HG02840 (cell line): Measurements from ENCODE around the gene SHROOM1.
A peak's percentile ranks its signal among the peaks of the same experiment; 100 is the strongest.

ENCODE experiments used
- ATAC-seq: cut with Tn5 transposase; IDR thresholded peaks from one replicate; pipeline ENCODE4 v1.9.1; 2021; ENCODE audit warnings: mild to moderate bottlenecking, moderate library complexity, moderate number of reproducible peaks; ENCODE audit not compliant: unreplicated experiment, low FRiP score

Gene SHROOM1

GRCh38 chr5:132782101-132782500 lies 48.3 kb downstream of the SHROOM1 start:
- ATAC-seq: no peak

GRCh38 chr5:132781029-132781428 lies 49.4 kb downstream of the SHROOM1 start:
- no peak for ATAC-seq

GRCh38 chr5:132780577-132780976 lies 49.9 kb downstream of the SHROOM1 start:
- no peak for ATAC-seq

GRCh38 chr5:132779961-132780360 lies 50.5 kb downstream of the SHROOM1 start:
- ATAC-seq: no peak

GRCh38 chr5:132778856-132779255 lies 51.6 kb downstream of the SHROOM1 start:
- no peak for ATAC-seq

- no peak for ATAC-seq
Measured at GRCh38 chr5:132778129-132778528, 52.3 kb downstream of the SHROOM1 start.

- peak; percentile 54 for ATAC-seq
Measured at GRCh38 chr5:132777209-132778069, 53.0 kb downstream of the SHROOM1 start, which contains the start of gene SEPTIN8. TSS of gene SEPTIN8 (minus strand) at chr5:132777239. CDS start at chr5:132777137, 102 bp downstream.

- no peak for ATAC-seq
Measured at GRCh38 chr5:132776938-132777208, 53.6 kb downstream of the SHROOM1 start.

- peak; percentile 22 for ATAC-seq
Measured at GRCh38 chr5:132776131-132776937, 54.1 kb downstream of the SHROOM1 start.

GRCh38 chr5:132775476-132775961 lies 54.9 kb downstream of the SHROOM1 start:
- no peak for ATAC-seq

- no peak for ATAC-seq
Measured at GRCh38 chr5:132774896-132775295, 55.6 kb downstream of the SHROOM1 start.

- ATAC-seq: no peak
Measured at GRCh38 chr5:132774406-132774805, 56.0 kb downstream of the SHROOM1 start.

GRCh38 chr5:132773601-132774355 lies 56.7 kb downstream of the SHROOM1 start:
- ATAC-seq: no peak

- ATAC-seq: no peak
Measured at GRCh38 chr5:132773114-132773513, 57.3 kb downstream of the SHROOM1 start.

GRCh38 chr5:132772291-132773070 lies 58.0 kb downstream of the SHROOM1 start:
- no peak for ATAC-seq
